ENCODE data around the gene SAMD4A. TPM values are rescaled to one million over a fixed set of nuclear protein-coding genes. Genes with fewer than 3 reads are reported as not detected.

Gene SAMD4A
- total and polyA plus RNA-seq, 12 donors: 14.0 to 284 (median 191) TPM

- Histone ChIP-seq H3K36me3 (no peaks in the 10 kb centered on the region), H3K4me3 (no peak overlapping the region), H3K4me1 (peaks cover 15 to 86% (median 69%) of the 10 kb centered on the region in 9 donors), H3K27ac (peak overlapping the region in 9 of 10 donors; percentile 75 to 91 (median 85)), H3K27me3 (no peaks in the 10 kb centered on the region), H3K9me3 (no peaks in the 10 kb centered on the region)
- TF ChIP-seq CTCF (IDR thresholded peaks at IDR 0.05): no peak
- intact Hi-C loops (cut with DNase I): loop anchor here in 6 of 10 donors (2.0 to 5.0 kb wide), 3 partner anchors 33 to 87 kb away; partner anchors contain the start of gene SAMD4A (in 4 of the 6)
- ATAC-seq (peak; percentile 53 to 74 (median 67)), DNase-seq (peak; percentile 46 to 72)
- 36 to 49% methylated on average over 11 of the region's 11 CpGs for WGBS, 2 donors
Observed at GRCh38 chr14:54653712-54654469, 87.0 kb downstream of the SAMD4A start.

DNA sequence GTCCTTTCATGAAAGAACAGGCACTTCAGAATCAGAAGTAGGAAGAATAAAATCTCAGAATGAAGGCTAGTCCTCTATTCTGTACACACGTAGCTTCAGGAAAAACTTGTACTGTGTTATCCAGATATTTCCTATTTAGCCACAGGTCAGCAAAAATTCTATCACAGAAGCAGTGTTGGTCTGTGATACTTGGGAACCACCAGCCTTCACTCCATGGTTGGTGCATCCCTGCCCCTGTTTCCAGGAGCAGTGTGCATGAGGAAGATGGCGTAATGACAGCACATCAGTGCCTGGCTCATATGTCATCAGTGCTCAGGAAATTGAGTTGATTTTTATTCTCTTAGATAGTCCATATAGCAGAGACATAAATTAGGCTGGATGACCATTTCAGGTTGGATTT, 87.7 kb downstream of the SAMD4A start:
- intact Hi-C loops (cut with DNase I): loop anchor here in 5 of 10 donors (5.0 kb wide), 2 partner anchors 33 to 87 kb away; partner anchors contain the start of gene SAMD4A (in 3 of the 5)
- no peak for DNase-seq

DNA sequence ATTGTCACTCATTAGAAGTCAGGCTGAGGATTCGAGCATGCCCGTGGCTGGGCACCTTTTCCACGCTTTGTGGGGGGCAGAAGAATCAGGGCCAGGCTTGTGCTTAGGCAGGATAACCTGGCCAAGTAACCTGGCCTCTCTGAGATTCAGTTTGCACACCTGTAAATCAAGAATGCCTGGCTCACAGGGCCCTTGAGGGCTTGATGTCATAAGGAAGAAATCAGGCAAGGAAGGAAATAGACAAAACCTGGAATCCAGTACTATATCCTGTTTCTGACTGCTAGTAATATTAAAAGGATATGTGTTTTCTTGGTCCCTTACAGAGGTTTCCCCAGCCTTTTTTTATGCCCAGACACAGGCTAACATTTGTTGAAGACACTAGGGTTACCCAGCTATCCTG, 91.9 kb downstream of the SAMD4A start:
- Histone ChIP-seq H3K36me3 (no peaks in the 10 kb centered on the region), H3K27ac (no peak overlapping the region), H3K9me3 (no peaks in the 10 kb centered on the region), H3K4me3 (no peak overlapping the region), H3K27me3 (no peaks in the 10 kb centered on the region), H3K4me1 (peaks cover 6 to 75% (median 48%) of the 10 kb centered on the region in 9 donors)
- DNase-seq (no peak), ATAC-seq (no peak)
- TF ChIP-seq CTCF (IDR thresholded peaks at IDR 0.05): no peak
- intact Hi-C loops (cut with DNase I): no loop called here
- WGBS, 2 donors: 75 to 79% methylated on average over 3 of the region's 3 CpGs

More for the DNA sequence above, 87.7 kb downstream of the SAMD4A start:
- 63 to 68% methylated on average over 2 of the region's 2 CpGs for WGBS, 2 donors
- TF ChIP-seq CTCF (IDR thresholded peaks at IDR 0.05): no peak
- Histone ChIP-seq H3K4me1 (peaks cover 17 to 83% (median 71%) of the 10 kb centered on the region in 9 donors), H3K9me3 (no peaks in the 10 kb centered on the region), H3K36me3 (no peaks in the 10 kb centered on the region), H3K27ac (peak overlapping the region in 9 of 10 donors; percentile 75 to 91 (median 85)), H3K27me3 (no peaks in the 10 kb centered on the region), H3K4me3 (no peak overlapping the region)
- no peak for ATAC-seq

DNA sequence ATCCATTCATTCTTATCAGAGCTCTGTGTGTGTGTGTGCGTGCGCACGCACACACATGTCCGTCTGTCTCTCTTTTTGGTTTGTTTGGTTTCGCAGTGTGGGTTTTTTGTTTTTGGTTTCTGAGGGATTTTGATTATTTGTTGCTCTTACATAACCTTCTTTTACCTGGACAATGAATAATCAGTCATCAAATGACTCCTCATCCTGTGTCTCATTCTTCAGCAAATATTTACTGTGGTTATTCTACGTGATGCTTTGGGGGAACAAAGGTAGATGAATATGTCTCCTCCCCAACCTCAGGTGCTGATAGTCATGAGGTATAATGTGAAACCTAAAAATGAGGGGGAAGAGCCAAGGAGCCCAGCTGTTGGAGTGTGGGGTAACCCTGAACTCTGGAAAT, 92.4 kb downstream of the SAMD4A start:
- Histone ChIP-seq H3K27ac (no peak overlapping the region), H3K4me3 (no peak overlapping the region), H3K27me3 (no peaks in the 10 kb centered on the region), H3K9me3 (no peaks in the 10 kb centered on the region), H3K4me1 (peaks cover 6 to 75% (median 45%) of the 10 kb centered on the region in 9 donors), H3K36me3 (no peaks in the 10 kb centered on the region)
- ATAC-seq (no peak), DNase-seq (no peak)
- no peak for TF ChIP-seq CTCF (IDR thresholded peaks at IDR 0.05)
- WGBS, 2 donors: 72 to 75% methylated on average over 6 of the region's 6 CpGs
- intact Hi-C loops (cut with DNase I): no loop called here

Data from heart right ventricle (tissue), 16 donors.